Measurements from ENCODE around the gene MAP3K7CL.

Gene MAP3K7CL

DNA sequence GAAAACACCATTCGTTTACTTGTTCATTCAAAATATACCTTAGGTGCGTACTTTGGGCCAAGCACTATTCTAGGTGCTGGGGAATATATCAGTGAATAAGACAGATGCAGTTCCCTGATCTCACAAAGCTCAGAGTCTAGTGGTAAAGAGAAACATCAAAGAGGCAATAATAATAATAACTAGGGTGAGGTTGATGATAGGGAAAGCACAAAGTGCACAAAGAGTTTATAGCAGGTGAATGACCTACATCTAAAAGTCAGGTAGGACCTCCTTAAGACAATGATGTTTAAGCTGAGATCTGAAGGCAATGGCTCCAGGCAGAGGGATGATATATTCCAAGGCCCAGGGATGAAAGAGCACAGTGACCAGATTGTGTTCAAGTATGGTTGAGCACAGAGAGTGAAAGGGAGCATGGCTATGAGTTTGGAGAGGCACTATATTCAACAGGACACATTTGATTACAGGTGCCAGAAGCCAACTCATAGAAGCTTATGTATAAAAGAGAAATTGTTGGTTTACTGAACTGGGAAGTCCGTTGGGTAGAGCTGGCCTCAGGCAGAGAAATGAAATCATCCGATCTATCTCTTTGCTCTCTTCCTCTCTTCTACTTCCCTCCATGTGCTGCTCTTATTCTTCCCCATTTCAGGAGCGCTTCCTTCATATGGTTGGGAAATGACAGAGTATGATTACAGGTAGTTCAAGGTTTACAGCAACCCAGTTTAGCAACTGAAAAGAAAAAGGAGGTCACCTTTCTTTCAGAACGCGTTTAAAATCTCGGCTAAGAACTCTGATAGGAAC lies 34.0 kb upstream of the MAP3K7CL start:
- DNase-seq (ENCODE audit: low read depth in 1 of 2, low spot score in 1 of 2), result peak in 1 of 2 experiments; percentile 51
- H3K27ac ChIP-seq (replicated peaks), result peak overlapping the region; percentile 24
- H3K27me3 ChIP-seq (ENCODE audit: insufficient read depth, poor library complexity, severe bottlenecking), result no peaks in the 10 kb centered on the region
- H3K4me3 ChIP-seq (replicated peaks; ENCODE audit: insufficient read depth, low read length), result no peak overlapping the region
- TF ChIP-seq, protein P1, sequence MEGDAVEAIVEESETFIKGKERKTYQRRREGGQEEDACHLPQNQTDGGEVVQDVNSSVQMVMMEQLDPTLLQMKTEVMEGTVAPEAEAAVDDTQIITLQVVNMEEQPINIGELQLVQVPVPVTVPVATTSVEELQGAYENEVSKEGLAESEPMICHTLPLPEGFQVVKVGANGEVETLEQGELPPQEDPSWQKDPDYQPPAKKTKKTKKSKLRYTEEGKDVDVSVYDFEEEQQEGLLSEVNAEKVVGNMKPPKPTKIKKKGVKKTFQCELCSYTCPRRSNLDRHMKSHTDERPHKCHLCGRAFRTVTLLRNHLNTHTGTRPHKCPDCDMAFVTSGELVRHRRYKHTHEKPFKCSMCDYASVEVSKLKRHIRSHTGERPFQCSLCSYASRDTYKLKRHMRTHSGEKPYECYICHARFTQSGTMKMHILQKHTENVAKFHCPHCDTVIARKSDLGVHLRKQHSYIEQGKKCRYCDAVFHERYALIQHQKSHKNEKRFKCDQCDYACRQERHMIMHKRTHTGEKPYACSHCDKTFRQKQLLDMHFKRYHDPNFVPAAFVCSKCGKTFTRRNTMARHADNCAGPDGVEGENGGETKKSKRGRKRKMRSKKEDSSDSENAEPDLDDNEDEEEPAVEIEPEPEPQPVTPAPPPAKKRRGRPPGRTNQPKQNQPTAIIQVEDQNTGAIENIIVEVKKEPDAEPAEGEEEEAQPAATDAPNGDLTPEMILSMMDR (IDR thresholded peaks at IDR 0.05; ENCODE audit: insufficient read depth, low read length), result no peak
- TF ChIP-seq SPI1 (IDR thresholded peaks at IDR 0.05; ENCODE audit: borderline replicate concordance, low read depth), result peak; percentile 67; the same call in 1 of the 2 replicates

DNA sequence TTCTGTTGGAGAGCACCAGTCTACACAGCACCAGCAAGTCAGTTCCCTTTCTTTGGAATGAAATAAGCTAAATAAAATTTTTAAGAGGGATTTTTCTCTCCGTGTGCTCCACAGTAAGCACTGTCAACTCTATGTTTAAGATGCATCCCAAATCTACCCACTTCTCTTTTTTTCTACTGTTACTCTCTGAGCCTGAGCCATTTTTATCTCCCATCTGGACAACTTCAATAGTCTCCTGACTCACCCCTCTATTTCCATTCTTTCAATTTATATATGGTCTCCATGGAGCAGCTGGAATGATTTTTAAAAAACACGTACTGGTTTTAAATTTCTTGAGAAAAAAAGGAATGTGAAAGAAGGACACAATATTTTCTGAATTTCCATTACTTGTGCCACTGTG lies 32.3 kb upstream of the MAP3K7CL start:
- H3K4me3 ChIP-seq (replicated peaks; ENCODE audit: insufficient read depth, low read length), result no peak overlapping the region
- TF ChIP-seq, protein P1 (IDR thresholded peaks at IDR 0.05; ENCODE audit: insufficient read depth, low read length), result no peak
- peak; percentile 65 for TF ChIP-seq SPI1 (IDR thresholded peaks at IDR 0.05; ENCODE audit: borderline replicate concordance, low read depth)
- H3K27me3 ChIP-seq (ENCODE audit: insufficient read depth, poor library complexity, severe bottlenecking), result no peaks in the 10 kb centered on the region
- H3K27ac ChIP-seq (replicated peaks), result peak overlapping the region; percentile 84; the same call in 1 of the 2 replicates
- no peak for DNase-seq (ENCODE audit: low read depth in 1 of 2, low spot score in 1 of 2)

DNA sequence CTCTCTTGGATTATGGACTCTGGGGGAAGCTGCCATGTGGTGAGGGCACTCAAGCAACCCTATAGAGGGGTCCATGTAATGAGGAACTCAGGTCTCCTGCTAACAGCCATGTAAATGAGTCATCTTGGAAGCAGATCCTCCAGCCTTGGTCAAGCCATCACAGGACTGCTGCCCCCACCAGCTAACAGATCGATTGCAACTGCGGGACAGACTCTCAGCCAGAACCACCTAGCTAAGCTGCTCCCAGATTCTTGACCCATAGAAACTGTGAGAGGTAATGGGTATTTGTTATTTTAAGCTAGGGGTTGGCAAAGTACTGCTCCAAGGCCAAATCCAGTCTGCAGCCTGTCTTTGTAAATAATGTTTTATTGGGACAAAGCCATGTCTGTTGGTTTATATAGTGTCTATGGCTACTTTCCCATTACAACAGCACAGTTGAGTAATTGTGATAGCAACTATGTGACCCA lies 27.6 kb upstream of the MAP3K7CL start:
- H3K27me3 ChIP-seq (ENCODE audit: insufficient read depth, poor library complexity, severe bottlenecking), result no peaks in the 10 kb centered on the region
- H3K4me3 ChIP-seq (replicated peaks; ENCODE audit: insufficient read depth, low read length), result no peak overlapping the region
- TF ChIP-seq POLR2AphosphoS5 (IDR thresholded peaks at IDR 0.05; ENCODE audit: low read depth) (no peak), SPI1 (IDR thresholded peaks at IDR 0.05; ENCODE audit: borderline replicate concordance, low read depth) (no peak), GABPA (IDR thresholded peaks at IDR 0.05; ENCODE audit: low read depth) (no peak)
- TF ChIP-seq, protein P1 (IDR thresholded peaks at IDR 0.05; ENCODE audit: insufficient read depth, low read length), result no peak
- TF ChIP-seq, protein P2, sequence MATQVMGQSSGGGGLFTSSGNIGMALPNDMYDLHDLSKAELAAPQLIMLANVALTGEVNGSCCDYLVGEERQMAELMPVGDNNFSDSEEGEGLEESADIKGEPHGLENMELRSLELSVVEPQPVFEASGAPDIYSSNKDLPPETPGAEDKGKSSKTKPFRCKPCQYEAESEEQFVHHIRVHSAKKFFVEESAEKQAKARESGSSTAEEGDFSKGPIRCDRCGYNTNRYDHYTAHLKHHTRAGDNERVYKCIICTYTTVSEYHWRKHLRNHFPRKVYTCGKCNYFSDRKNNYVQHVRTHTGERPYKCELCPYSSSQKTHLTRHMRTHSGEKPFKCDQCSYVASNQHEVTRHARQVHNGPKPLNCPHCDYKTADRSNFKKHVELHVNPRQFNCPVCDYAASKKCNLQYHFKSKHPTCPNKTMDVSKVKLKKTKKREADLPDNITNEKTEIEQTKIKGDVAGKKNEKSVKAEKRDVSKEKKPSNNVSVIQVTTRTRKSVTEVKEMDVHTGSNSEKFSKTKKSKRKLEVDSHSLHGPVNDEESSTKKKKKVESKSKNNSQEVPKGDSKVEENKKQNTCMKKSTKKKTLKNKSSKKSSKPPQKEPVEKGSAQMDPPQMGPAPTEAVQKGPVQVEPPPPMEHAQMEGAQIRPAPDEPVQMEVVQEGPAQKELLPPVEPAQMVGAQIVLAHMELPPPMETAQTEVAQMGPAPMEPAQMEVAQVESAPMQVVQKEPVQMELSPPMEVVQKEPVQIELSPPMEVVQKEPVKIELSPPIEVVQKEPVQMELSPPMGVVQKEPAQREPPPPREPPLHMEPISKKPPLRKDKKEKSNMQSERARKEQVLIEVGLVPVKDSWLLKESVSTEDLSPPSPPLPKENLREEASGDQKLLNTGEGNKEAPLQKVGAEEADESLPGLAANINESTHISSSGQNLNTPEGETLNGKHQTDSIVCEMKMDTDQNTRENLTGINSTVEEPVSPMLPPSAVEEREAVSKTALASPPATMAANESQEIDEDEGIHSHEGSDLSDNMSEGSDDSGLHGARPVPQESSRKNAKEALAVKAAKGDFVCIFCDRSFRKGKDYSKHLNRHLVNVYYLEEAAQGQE (IDR thresholded peaks at IDR 0.05; ENCODE audit: insufficient replicate concordance, low read depth), result no peak
- DNase-seq (ENCODE audit: low read depth in 1 of 2, low spot score in 1 of 2), result no peak
- no peak overlapping the region for H3K27ac ChIP-seq (replicated peaks)

DNA sequence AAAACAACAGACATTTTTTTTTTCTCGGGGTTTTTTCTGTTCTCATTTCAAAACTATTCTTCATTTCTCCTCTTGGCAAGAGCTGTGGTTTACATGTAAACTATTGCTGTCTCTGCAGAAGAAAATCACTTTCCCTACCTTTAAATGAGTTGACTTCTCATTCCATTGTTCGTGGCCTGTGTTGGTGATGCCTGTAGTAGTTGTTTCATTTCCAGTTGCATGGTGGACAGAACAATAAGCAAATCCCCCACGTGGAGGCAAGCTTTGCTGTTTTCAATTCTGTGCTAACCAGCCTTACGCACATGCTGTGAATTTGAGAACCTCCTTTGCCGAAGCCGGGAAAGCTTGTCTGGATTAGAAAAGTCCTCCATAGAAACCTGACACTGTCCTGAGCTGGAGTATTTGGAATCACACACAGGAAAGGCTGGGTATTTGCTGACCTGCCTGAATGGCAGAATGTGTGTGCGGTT lies 26.2 kb upstream of the MAP3K7CL start:
- TF ChIP-seq, protein P2 (IDR thresholded peaks at IDR 0.05; ENCODE audit: insufficient replicate concordance, low read depth), result no peak
- TF ChIP-seq GABPA (IDR thresholded peaks at IDR 0.05; ENCODE audit: low read depth), result no peak
- TF ChIP-seq SPI1 (IDR thresholded peaks at IDR 0.05; ENCODE audit: borderline replicate concordance, low read depth), result no peak
- no peak for TF ChIP-seq POLR2AphosphoS5 (IDR thresholded peaks at IDR 0.05; ENCODE audit: low read depth)
- TF ChIP-seq, protein P1 (IDR thresholded peaks at IDR 0.05; ENCODE audit: insufficient read depth, low read length), result no peak
- Histone ChIP-seq H3K4me3 (replicated peaks; ENCODE audit: insufficient read depth, low read length) (no peak overlapping the region), H3K27me3 (ENCODE audit: insufficient read depth, poor library complexity, severe bottlenecking) (no peaks in the 10 kb centered on the region), H3K27ac (replicated peaks) (no peak overlapping the region)
- DNase-seq (ENCODE audit: low read depth in 1 of 2, low spot score in 1 of 2), result no peak
